Measurements from ENCODE around the gene CHAT. TPM values are rescaled to one million over a fixed set of nuclear protein-coding genes. Genes with fewer than 3 reads are reported as not detected.

Gene CHAT
- total RNA-seq, 1 experiment from 2014 or later: not detected

- TF ChIP-seq REST (IDR thresholded peaks at IDR 0.05; ENCODE audit: low read depth) (no peak), EZH2phosphoT487 (IDR thresholded peaks at IDR 0.05; ENCODE audit: borderline replicate concordance) (no peak), POLR2A (IDR thresholded peaks at IDR 0.05; ENCODE audit: borderline replicate concordance, extremely low read depth, insufficient read depth, insufficient read length) (no peak), FOSL1 (IDR thresholded peaks at IDR 0.05; ENCODE audit: low read depth) (no peak), POLR2AphosphoS5 (IDR thresholded peaks at IDR 0.05; ENCODE audit: low read depth, low read length) (no peak)
Measured at GRCh38 chr10:49597426-49598163, 16.2 kb upstream of the CHAT start (continued).

DNA sequence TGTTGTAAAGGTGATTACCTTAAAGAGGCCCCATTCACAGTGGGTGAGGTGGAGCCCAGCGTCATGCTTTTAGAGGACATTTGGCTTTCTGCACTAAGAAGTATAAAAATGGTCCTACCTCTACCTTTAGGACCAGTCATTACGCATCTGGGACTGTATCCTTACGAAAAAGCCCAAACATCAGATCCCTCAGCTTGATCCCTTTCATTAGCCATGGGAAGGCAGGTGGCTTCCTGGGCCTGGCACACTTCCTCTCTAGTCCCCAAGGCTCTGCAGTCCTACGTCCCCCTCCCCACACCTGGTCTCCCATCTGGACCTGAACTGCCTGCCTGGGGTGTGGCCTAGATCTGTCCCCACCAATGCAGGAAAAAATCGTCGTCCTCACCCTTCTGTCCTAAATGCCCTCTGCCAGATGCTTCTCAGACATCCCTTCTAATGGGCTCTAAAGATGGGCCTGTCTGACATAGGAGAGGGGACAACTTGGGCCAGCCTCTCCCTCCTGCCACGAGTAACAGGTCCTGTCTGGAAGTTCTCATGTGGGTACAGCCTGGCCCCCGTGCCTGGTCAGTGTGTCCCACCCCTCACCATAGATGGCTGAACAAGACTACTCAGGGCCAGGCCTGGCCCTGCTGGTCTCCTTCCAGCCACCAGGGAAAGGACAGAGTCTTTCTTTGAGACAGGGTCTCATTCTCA is 15.5 kb upstream of the CHAT start:
- DNase-seq (ENCODE audit: low read depth, low spot score): no peak
- no peak for ATAC-seq
- Histone ChIP-seq H3K9me3 (ENCODE audit: control insufficient read depth in 1 of 2, insufficient read depth in 1 of 2, low read depth in 1 of 2, low read length in 2 of 2) (no peaks in the 10 kb centered on the region), H3K27ac (ENCODE audit: low read depth, low read length) (no peak overlapping the region), H4K20me1 (ENCODE audit: insufficient read depth) (no peaks in the 10 kb centered on the region), H3K9ac (ENCODE audit: low read length) (no peak overlapping the region), H3K4me1 (ENCODE audit: control insufficient read depth in 1 of 2, insufficient read depth in 2 of 2, low read length in 2 of 2) (peaks cover 0 to 3% of the 10 kb centered on the region in 2 experiments; a peak in 1 of 4 replicates), H3K79me2 (ENCODE audit: insufficient read depth, low read length) (no peaks in the 10 kb centered on the region), H3K4me2 (ENCODE audit: low read length) (no peak overlapping the region), H3K9me2 (ENCODE audit: insufficient read depth) (no peaks in the 10 kb centered on the region), H3K27me3 (ENCODE audit: insufficient read depth, low read length) (peaks cover 12% of the 10 kb centered on the region), H2AFZ (ENCODE audit: low read depth, low read length, poor library complexity, severe bottlenecking) (no peak overlapping the region), H3K36me3 (ENCODE audit: control insufficient read depth in 1 of 2, insufficient read depth in 2 of 2, low read length in 2 of 2) (no peaks in the 10 kb centered on the region), H3K4me3 (replicated peaks in 1 of 2; ENCODE audit: low read depth in 1 of 2, low read length in 2 of 2) (no peak overlapping the region)
- BruUV-seq (replicated peaks): no TSS peak
- ChIA-PET RAD21 (ENCODE audit: low non-redundant PET in 1 of 2, low total read pairs in 2 of 2, uncharacterized antibody in 2 of 2, unreplicated experiment in 2 of 2) (no interaction called here), CTCF (no interaction called here), POLR2A (no interaction called here)
- no peak for TF ChIP-seq ZFX (IDR thresholded peaks at IDR 0.05)
- TF ChIP-seq SRF (IDR thresholded peaks at IDR 0.05; ENCODE audit: low read depth): no peak
- TF ChIP-seq, protein P1, sequence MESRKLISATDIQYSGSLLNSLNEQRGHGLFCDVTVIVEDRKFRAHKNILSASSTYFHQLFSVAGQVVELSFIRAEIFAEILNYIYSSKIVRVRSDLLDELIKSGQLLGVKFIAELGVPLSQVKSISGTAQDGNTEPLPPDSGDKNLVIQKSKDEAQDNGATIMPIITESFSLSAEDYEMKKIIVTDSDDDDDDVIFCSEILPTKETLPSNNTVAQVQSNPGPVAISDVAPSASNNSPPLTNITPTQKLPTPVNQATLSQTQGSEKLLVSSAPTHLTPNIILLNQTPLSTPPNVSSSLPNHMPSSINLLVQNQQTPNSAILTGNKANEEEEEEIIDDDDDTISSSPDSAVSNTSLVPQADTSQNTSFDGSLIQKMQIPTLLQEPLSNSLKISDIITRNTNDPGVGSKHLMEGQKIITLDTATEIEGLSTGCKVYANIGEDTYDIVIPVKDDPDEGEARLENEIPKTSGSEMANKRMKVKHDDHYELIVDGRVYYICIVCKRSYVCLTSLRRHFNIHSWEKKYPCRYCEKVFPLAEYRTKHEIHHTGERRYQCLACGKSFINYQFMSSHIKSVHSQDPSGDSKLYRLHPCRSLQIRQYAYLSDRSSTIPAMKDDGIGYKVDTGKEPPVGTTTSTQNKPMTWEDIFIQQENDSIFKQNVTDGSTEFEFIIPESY (IDR thresholded peaks at IDR 0.05; ENCODE audit: extremely low read depth, insufficient replicate concordance, low read length): no peak
- TF ChIP-seq CEBPB (IDR thresholded peaks at IDR 0.05; ENCODE audit: low read depth): no peak
- TF ChIP-seq REST (IDR thresholded peaks at IDR 0.05; ENCODE audit: low read depth): no peak
- TF ChIP-seq YY1 (IDR thresholded peaks at IDR 0.05; ENCODE audit: extremely low read depth, insufficient replicate concordance, low read depth, low read length): no peak
- no peak for TF ChIP-seq POLR2A (IDR thresholded peaks at IDR 0.05; ENCODE audit: borderline replicate concordance, extremely low read depth, insufficient read depth, insufficient read length)
- intact Hi-C loops (cut with micrococcal nuclease): no loop called here

Measured in HCT116 (cell line).